Gastroesophageal sphincter (tissue), 4 donors: ENCODE results near the gene CACNA2D3. TPM values are rescaled to one million over a fixed set of nuclear protein-coding genes. Genes with fewer than 3 reads are reported as not detected.
A peak's percentile ranks its signal among the peaks of the same experiment; 100 is the strongest.

Source experiments
- ATAC-seq: fragments of 150-250 bp; one replicate; pipeline ENCODE4 v1.9.1; 2016; ENCODE audit warnings: mild to moderate bottlenecking, moderate library complexity
- H3K27ac ChIP-seq, 4 donors: fragments of 200-600 bp; sonication (generic) in 3 of 4; 1 replicate in 3 of 4; 2 replicates in 1 of 4; pipeline ENCODE4 v1.5.1; 2016 to 2019
- H3K27me3 ChIP-seq: fragments of 200-600 bp; sonication (generic); one replicate; pipeline ENCODE4 v1.5.1; 2019
- H3K36me3 ChIP-seq, 2 donors: fragments of 200-600 bp; sonication (generic); one replicate each; pipeline ENCODE4 v1.5.1; 2019; ENCODE audit warnings: control low read depth in 1 of 2
- H3K4me1 ChIP-seq, 3 donors: fragments of 200-600 bp; sonication (generic); 1 replicate in 2 of 3; 2 replicates in 1 of 3; pipeline ENCODE4 v1.5.1; 2016 to 2019; ENCODE audit warnings: control low read depth in 2 of 3
- H3K4me3 ChIP-seq, 2 donors: fragments of 200-600 bp; sonication (generic); one replicate each; pipeline ENCODE4 v1.5.1; 2019; ENCODE audit warnings: mild to moderate bottlenecking in 1 of 2, moderate library complexity in 1 of 2
- H3K9me3 ChIP-seq, 3 donors: fragments of 200-600 bp; sonication (generic); one replicate each; pipeline ENCODE4 v1.5.1; 2017 to 2019; ENCODE audit warnings: control low read depth in 2 of 3
- CTCF ChIP-seq, 4 experiments: fragments of 200-600 bp in 2 of 4; fragments of 450-650 bp in 2 of 4; sonication (generic) in 1 of 4; IDR thresholded peaks; one replicate each; pipeline ENCODE4 v1.5.1; 2017 to 2019; ENCODE audit warnings: antibody characterized with exemption in 4 of 4, mild to moderate bottlenecking in 2 of 4, moderate library complexity in 2 of 4
- EP300 ChIP-seq: sonication (generic); formaldehyde crosslinking; IDR thresholded peaks from one replicate; pipeline ENCODE4 v1.6.1; 2017; ENCODE audit warnings: antibody characterized with exemption, mild to moderate bottlenecking
- POLR2A ChIP-seq, 2 donors: fragments of 450-650 bp; IDR thresholded peaks; one replicate each; pipeline ENCODE4 v1.6.1; 2017; ENCODE audit warnings: antibody characterized with exemption in 2 of 2, mild to moderate bottlenecking in 2 of 2, moderate library complexity in 1 of 2
- POLR2AphosphoS5 ChIP-seq: sonication (generic); formaldehyde crosslinking; IDR thresholded peaks from one replicate; pipeline ENCODE4 v1.6.1; 2017; ENCODE audit warnings: antibody characterized with exemption
- WGBS, 2 donors: methylation state at CpG; one replicate each; pipeline ENCODE4 v1.1.5; 2018; ENCODE audit warnings: low coverage in 1 of 2; 5-methylcytosine and 5-hydroxymethylcytosine counted together
- total RNA-seq, 4 donors: library from RNA; depleted of rRNA; stranded (reverse); fragments of >200 nt; gene quantifications; one replicate each; pipeline ENCODE4 v1.1.0, GENCODE V29; 2016

Gene CACNA2D3
- total RNA-seq, 4 donors from 2014 or later = 0.94 to 6.5 (median 3.5) TPM

DNA sequence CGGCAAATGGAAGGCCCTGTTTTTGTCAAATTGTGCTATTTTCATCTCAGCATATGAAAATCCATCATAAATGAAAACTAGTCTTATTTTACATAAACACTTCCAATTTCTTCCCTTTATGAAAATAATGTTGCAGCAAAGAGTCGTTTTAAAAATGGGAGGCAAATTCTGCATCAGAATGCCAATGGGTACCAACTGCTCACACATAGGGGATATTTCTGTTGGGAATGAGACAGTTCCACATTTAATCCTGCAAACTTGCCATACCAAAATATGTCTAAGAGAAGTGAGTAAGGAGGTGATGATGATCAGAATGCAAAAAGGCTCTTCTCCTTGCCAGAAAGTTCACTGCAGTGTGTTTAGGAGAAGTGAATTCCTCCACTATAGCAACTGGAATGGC, 391.7 kb downstream of the CACNA2D3 start:
- Histone ChIP-seq H3K4me1 (no peaks in the 10 kb centered on the region), H3K27ac (no peak overlapping the region), H3K27me3 (no peaks in the 10 kb centered on the region), H3K4me3 (no peak overlapping the region), H3K36me3 (no peaks in the 10 kb centered on the region), H3K9me3 (peaks cover 0 to under 1% (median 0%) of the 10 kb centered on the region in 3 donors)
- no peak for TF ChIP-seq EP300
- no peak for TF ChIP-seq POLR2A (IDR thresholded peaks at IDR 0.05)
- no peak for TF ChIP-seq POLR2AphosphoS5
- no peak for TF ChIP-seq CTCF (IDR thresholded peaks at IDR 0.05)
- WGBS, 2 donors = 51 to 86% methylated on average over 1 to 2 of the region's 2 CpGs
- no peak for ATAC-seq

GRCh38 chr3:54514416-54514815, 392.1 kb downstream of the CACNA2D3 start:
- Histone ChIP-seq H3K27me3 (no peaks in the 10 kb centered on the region), H3K27ac (no peak overlapping the region), H3K4me1 (no peaks in the 10 kb centered on the region), H3K9me3 (peaks cover 0 to 5% (median 0%) of the 10 kb centered on the region in 3 donors), H3K4me3 (no peak overlapping the region), H3K36me3 (no peaks in the 10 kb centered on the region)
- ATAC-seq = no peak
- no peak for TF ChIP-seq CTCF (IDR thresholded peaks at IDR 0.05)
- no peak for TF ChIP-seq POLR2A (IDR thresholded peaks at IDR 0.05)
- no peak for TF ChIP-seq EP300
- TF ChIP-seq POLR2AphosphoS5 = no peak
- 67 to 80% methylated on average over 4 to 5 of the region's 6 CpGs for WGBS, 2 donors

GRCh38 chr3:54515441-54516213, 393.3 kb downstream of the CACNA2D3 start:
- H3K9me3 ChIP-seq = peaks cover 0 to 15% (median 0%) of the 10 kb centered on the region in 3 donors
- H3K4me1 ChIP-seq = no peaks in the 10 kb centered on the region
- no peaks in the 10 kb centered on the region for H3K27me3 ChIP-seq
- H3K27ac ChIP-seq = no peak overlapping the region
- no peak for ATAC-seq
- TF ChIP-seq POLR2A (IDR thresholded peaks at IDR 0.05) = no peak
- no peak for TF ChIP-seq EP300
- TF ChIP-seq CTCF (IDR thresholded peaks at IDR 0.05) = no peak
- TF ChIP-seq POLR2AphosphoS5 = no peak
- H3K4me3 ChIP-seq = no peak overlapping the region
- WGBS, 2 donors = 47 to 64% methylated on average over 3 of the region's 4 CpGs
- no peaks in the 10 kb centered on the region for H3K36me3 ChIP-seq

DNA sequence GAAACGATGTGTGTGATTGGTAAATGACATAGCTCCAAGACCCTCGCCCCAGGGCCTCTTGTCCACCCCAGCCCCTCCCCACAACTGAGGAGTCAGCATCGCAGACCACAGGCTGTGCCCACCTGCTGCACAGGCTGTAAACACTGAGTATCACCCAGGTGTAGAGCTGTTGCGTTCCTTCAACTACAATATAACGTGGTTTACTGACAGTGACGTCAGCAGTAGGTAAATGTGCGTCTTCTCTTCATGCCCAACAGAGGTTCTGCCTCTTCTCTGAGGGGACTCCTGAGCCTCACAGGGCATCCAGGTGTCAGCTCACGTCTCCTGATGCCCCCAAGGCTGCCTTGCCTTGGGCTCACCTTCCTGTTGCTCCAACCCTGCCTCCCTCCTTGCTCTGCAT, 395.1 kb downstream of the CACNA2D3 start:
- Histone ChIP-seq H3K27me3 (no peaks in the 10 kb centered on the region), H3K36me3 (no peaks in the 10 kb centered on the region), H3K4me3 (no peak overlapping the region), H3K9me3 (peaks cover 0 to 24% (median 0%) of the 10 kb centered on the region in 3 donors), H3K4me1 (no peaks in the 10 kb centered on the region), H3K27ac (no peak overlapping the region)
- no peak for TF ChIP-seq POLR2AphosphoS5
- TF ChIP-seq POLR2A (IDR thresholded peaks at IDR 0.05) = no peak
- no peak for TF ChIP-seq CTCF (IDR thresholded peaks at IDR 0.05)
- no peak for TF ChIP-seq EP300
- WGBS, 2 donors = 79% methylated on average over 7 of the region's 8 CpGs; no CpG with 5 or more reads in 1 of the 2 donors
- ATAC-seq = no peak

- 93 to 96% methylated on average over 4 of the region's 8 CpGs for whole genome bisulfite sequencing, 2 donors
- no peak overlapping the region for H3K27ac ChIP-seq
- H3K27me3 ChIP-seq = no peaks in the 10 kb centered on the region
- H3K9me3 ChIP-seq = peaks cover 0 to 32% (median 0%) of the 10 kb centered on the region in 3 donors
- peak; percentile 20 for ATAC-seq
- no peaks in the 10 kb centered on the region for H3K36me3 ChIP-seq
- no peak for TF ChIP-seq EP300
- H3K4me3 ChIP-seq = no peak overlapping the region
- H3K4me1 ChIP-seq = no peaks in the 10 kb centered on the region
These were observed 395.8 kb downstream of the CACNA2D3 start for GRCh38 chr3:54518011-54518675.
